Amniotic epithelial cell (primary cell): Measurements from ENCODE around the gene GCSAML.
A peak's percentile ranks its signal among the peaks of the same experiment; 100 is the strongest.
"Not testable (repeated sequence)": the region's sequence is repeated elsewhere in the genome, so short reads cannot be mapped to it uniquely, and the experiment has no call there.

Experiments used
- DNase-seq: peaks from one replicate; pipeline ENCODE4 v3.0.0-alpha.2; 2010; ENCODE audit warnings: low read depth

GCSAML gene

GRCh38 chr1:247548769-247549182 is at the start of gene GCSAML:
Gene GCSAML (plus strand): TSS chr1:247549134. CDS start chr1:247549192, 58 bp downstream.
- DNase-seq: no peak

- peak; percentile 57 for DNase-seq
Measured at GRCh38 chr1:247500865-247501264, 48.1 kb upstream of the GCSAML start.

GRCh38 chr1:247506831-247507230 is 42.1 kb upstream of the GCSAML start:
- DNase-seq: no peak

- no peak for DNase-seq
Measured at GRCh38 chr1:247517795-247518612, 30.9 kb upstream of the GCSAML start.

- DNase-seq: no peak
Measured at GRCh38 chr1:247518613-247518891, 30.4 kb upstream of the GCSAML start.

- DNase-seq: not testable (repeated sequence)
Measured at GRCh38 chr1:247521886-247522285, 27.0 kb upstream of the GCSAML start.

GRCh38 chr1:247528812-247529474 is 20.0 kb upstream of the GCSAML start:
- DNase-seq: peak; percentile 7

GRCh38 chr1:247529771-247530355 is 19.1 kb upstream of the GCSAML start:
- no peak for DNase-seq

- DNase-seq: no peak
Measured at GRCh38 chr1:247530785-247531184, 18.1 kb upstream of the GCSAML start.

GRCh38 chr1:247531937-247532336 is 17.0 kb upstream of the GCSAML start:
- DNase-seq: no peak

GRCh38 chr1:247535402-247535801 is 13.5 kb upstream of the GCSAML start:
- DNase-seq: peak; percentile 51

GRCh38 chr1:247536340-247536739 is 12.6 kb upstream of the GCSAML start, which contains the start of gene OR2C3:
Gene OR2C3 (minus strand): TSS chr1:247536440. CDS start chr1:247532511, 3,929 bp downstream.
- DNase-seq: no peak

- no peak for DNase-seq
Measured at GRCh38 chr1:247538561-247538960, 10.4 kb upstream of the GCSAML start.

- no peak for DNase-seq
Measured at GRCh38 chr1:247539215-247539614, 9.7 kb upstream of the GCSAML start.

- DNase-seq: no peak
Measured at GRCh38 chr1:247540581-247540980, 8.4 kb upstream of the GCSAML start.

- DNase-seq: no peak
Measured at GRCh38 chr1:247542811-247543210, 6.1 kb upstream of the GCSAML start.

- no peak for DNase-seq
Measured at GRCh38 chr1:247548092-247548491, 842 bp upstream of the GCSAML start.

- peak; percentile 53 for DNase-seq
Measured at GRCh38 chr1:247551721-247552120, 2.8 kb downstream of the GCSAML start.

GRCh38 chr1:247552231-247552630 is 3.3 kb downstream of the GCSAML start:
- no peak for DNase-seq

- no peak for DNase-seq
Measured at GRCh38 chr1:247557926-247558674, 9.2 kb downstream of the GCSAML start.

- no peak for DNase-seq
Measured at GRCh38 chr1:247561711-247562110, 12.8 kb downstream of the GCSAML start.

GRCh38 chr1:247562198-247562597 is 13.3 kb downstream of the GCSAML start:
- DNase-seq: no peak
